ENCODE measurements around the gene B4GALT6.

GRCh38 chr18:31633392-31634330 is 50.7 kb downstream of the B4GALT6 start:
- no peak for TF ChIP-seq CTCF (conservative IDR thresholded peaks at IDR 0.05; ENCODE audit: low read depth, low read length)
- no peak for TF ChIP-seq RFX5 (IDR thresholded peaks at IDR 0.05; ENCODE audit: low read depth, low read length)
- no peak for TF ChIP-seq POLR2A (IDR thresholded peaks at IDR 0.05; ENCODE audit: low read depth, low read length)
- TF ChIP-seq CEBPB (IDR thresholded peaks at IDR 0.05; ENCODE audit: low read depth, low read length): no peak
- no peak for TF ChIP-seq MAFK (IDR thresholded peaks at IDR 0.05; ENCODE audit: low read depth, low read length)
- no peak for TF ChIP-seq SMC3 (IDR thresholded peaks at IDR 0.05; ENCODE audit: low read depth, low read length)
- TF ChIP-seq RAD21 (IDR thresholded peaks at IDR 0.05; ENCODE audit: low read length): no peak
- TF ChIP-seq MXI1 (IDR thresholded peaks at IDR 0.05; ENCODE audit: borderline replicate concordance, low read depth, low read length): no peak
- TF ChIP-seq, protein P1, sequence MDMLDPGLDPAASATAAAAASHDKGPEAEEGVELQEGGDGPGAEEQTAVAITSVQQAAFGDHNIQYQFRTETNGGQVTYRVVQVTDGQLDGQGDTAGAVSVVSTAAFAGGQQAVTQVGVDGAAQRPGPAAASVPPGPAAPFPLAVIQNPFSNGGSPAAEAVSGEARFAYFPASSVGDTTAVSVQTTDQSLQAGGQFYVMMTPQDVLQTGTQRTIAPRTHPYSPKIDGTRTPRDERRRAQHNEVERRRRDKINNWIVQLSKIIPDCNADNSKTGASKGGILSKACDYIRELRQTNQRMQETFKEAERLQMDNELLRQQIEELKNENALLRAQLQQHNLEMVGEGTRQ (IDR thresholded peaks at IDR 0.05; ENCODE audit: low read depth, low read length): no peak
